NCI-H345 treated with DMSO at 0.1 percent for 48 hours (cell line): Measurements from ENCODE around the gene MAL.

Experiments
- DNase-seq: peaks from one replicate; lab custom pipeline; 2025; ENCODE audit not compliant: unreplicated experiment; lab: John Stamatoyannopoulos, UW

MAL gene

DNA sequence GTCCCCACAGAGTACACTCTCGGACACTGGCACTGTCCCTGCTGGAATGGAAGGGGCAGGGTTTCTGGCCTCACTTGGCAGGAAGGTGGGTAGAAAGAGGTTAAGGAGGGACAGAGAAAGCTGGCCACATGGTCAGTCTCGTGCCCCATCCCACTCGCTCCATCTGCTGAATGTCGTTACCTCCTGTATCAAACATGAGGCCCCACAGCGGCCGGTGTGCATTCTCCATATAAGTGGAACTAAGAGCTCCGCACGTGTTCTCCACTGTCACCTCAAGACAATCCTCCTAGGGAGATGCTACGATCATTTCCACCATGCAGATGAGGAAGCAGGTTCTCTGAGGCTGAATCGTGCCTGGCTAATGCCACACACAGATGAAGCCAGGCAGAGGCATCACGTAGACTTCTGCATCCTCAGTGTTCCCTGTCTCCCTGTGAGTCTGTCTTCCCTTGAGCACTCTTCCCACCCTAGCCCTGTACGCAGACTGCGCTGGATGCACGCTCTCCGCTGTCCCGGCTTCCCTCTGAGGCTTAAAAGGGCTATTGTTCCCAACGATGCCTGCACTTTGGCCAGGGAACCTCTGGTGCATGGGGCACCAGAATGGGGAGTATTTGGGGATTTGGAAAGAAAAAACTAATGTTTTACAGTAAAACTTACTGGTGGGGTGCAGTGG, 35.1 kb downstream of the MAL start:
- no peak for DNase-seq

DNA sequence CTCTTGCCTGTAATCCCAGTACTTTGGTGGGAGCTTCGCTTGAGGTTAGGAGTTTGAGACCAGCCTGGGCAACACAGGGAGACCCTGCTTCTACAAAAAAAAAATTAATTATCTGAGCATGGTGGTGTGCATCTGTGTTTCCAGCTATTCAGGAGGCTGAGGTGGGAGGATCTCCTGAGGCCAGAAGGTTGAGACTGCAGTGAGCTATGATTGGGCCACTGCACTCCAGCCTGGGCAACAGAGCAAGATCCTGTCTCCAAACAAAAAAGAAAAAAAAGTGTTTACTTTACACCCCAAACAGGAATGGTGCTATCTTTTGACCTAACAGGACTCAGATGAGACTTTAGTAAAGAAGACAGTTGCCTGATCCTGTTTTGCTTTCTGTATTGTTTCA, 35.6 kb downstream of the MAL start:
- no peak for DNase-seq

DNA sequence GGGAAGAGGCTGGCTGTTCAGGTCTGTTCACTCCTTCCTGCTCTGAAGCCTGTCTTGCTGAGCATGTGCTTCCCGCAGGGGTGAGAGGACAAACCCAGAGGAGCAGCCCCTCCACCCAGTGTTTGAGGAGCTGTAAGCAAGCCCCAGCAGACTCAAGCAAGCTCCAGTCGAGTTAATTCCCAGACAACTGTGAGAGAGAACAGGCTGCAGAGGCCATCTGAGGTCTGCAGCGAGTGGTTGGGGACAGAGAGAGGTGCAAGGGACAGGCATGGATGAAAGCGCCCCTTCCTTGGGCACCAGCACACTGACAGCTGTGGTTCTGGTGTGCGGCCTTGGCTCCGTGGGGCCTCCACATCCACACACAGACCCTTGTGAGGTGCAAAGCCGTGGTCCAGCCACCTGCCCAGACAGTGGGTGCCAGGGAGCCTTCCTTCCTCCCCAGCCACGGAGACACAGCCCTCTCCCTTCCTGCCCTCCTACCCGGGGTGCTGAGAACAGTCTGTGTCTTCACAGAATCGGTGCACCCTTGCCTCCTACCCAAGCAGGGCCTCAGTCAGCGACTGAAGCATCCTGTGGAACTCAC, 36.2 kb downstream of the MAL start:
- no peak for DNase-seq

DNA sequence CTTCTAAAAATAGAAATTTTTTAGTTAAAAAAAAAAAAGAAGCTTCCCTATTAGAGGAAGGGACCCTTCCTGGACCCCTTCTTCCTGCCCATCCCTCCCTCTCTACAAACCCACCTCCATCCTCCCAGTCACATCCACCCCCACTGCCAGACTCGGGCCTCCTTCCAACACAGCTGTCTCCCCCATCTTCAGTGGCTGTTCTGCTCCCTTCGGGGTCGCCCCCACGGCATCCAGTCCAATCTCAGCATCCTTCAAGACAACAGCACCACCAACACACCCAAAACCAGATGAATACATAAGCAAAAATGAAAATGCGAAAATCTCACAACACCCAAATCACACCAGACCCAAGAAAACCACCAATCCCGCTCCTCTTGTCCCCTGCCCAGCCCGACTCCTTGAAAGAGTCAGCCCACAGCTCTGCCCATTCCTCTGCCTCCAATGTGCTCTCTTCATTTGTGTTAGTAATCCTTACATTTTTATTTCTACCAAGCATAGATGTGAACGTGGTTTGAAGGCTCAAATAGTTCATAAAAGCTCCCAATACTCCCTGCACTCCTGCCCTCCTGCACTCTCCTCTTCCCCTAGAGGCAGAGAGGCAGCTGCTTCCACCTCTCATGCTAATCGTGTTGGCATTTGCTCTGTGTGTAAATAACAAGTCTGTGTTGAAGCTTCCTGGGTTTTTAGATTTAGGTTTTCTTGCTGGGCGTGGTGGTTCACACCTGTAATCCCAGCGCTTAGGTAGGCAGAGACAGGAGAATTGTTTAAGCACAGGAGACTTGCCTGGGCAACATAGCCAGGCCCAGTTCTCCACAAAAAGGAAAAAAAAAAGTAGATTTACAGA, 37.0 kb downstream of the MAL start:
- peak; percentile 43 for DNase-seq

DNA sequence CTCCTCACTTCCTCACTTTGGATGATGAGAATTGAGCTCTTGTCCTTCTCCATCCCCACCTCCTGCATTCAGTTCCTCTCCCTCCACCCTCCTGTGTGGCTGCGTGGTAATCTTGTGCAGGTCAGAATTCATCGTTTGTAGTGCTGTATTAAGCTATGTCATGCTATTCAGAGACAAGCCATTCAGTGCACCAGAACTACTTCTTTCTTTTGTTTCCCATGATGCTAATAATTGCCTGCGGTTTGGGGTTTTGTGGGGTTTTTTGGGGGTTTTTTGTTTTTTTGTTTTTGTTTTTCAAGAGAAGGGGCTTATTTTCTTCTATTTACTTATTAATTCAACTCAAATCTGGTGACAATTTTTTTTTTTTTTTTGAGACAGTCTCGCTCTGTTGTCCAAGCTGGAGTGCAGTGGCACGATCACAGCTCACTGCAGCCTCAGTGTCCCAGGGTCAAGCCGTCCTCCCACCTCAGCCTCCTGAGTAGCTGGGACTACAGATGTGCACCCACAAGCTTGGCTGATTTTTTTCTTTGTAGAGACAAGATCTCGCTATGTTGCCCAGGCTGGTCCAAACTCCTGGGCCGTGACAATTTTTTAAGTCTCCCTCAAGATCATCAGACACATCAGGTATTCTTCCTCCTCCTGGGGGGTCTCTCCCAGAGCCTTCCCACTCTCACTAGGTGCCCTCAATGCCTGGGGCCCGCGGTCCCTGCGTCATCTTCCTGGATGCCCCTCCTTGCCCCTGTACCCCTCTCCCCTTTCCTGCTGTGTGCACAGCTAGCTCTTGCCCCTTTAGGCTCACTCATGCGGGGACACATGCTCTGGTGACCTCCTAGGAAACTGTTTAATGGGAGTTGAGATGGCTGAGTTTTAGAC, 37.8 kb downstream of the MAL start:
- no peak for DNase-seq

DNA sequence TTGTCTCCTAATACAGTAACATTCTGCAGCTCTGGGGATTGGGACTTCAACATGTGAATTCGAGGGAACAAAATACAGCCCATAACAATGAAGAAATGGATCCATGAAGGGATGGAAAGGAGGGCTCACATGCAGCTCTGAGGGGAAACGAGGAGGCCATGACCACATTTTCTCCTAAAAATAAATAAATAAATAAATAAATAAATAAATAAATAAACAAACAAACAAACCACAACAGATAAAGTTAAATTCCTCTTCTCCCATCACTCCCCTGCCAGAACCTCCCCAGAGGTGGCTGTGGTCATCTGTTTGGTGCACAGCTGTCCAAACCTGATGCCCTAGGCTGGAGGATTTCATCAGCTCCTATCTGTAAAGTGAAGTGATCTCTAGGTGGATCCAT, 42.7 kb downstream of the MAL start:
- DNase-seq, result no peak

DNA sequence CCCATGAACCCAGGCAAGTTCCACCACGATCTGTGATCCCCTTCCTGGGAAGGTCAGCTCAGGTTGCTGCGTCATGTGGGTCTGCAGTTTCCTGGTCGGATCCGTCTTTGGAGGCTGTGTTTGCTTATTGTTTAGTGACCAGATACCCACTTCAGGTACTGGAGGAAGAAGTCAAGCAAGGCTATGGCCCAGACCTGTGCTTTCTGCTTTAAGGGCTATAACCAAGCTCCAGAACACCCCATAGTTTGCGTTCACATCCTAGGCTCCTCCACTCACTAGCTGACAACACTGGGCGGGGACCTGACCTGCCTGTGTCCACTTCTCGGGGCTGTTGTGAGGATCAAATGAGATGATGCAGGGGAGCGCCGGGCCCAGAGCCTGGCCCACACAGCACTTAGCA, 44.0 kb downstream of the MAL start:
- DNase-seq, result no peak

DNA sequence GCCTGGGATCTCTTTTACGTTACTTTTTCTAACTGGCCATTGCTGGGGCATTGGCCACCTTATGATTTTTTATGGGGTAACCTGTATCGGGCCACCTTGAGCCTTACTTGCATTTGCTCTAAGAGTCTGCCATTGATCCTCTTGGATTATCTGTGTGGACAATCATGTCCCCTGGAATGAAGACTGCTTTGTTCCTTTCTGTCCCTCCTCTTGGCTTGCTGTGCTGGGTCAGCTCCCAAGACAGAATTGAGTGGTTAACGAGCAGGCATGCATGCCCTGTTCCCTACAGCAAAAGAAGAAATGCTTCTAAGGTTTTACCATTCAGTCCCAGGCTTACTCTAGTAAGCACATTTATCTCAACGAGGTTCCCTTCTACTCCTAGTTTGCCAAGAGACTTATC, 46.3 kb downstream of the MAL start:
- DNase-seq, result no peak

DNA sequence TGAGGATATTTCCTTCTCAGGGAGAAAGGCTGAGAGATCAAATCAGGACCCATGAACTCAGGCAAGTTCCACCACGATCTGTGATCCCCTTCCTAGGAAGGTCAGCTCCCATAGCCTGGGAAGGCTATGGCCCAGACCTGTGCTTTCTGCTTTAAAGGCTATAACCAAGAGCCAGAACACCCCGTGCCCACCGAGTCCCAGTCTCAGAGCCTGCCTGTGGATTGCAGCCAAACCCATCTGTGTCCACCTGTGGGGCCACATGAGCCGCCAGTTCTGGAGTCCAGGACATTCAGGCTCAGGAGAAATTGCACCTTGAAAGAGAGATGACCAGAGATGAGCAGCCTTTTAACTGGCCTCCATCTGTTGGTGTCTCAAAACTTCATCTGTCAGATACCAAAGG, 46.9 kb downstream of the MAL start:
- no peak for DNase-seq

DNA sequence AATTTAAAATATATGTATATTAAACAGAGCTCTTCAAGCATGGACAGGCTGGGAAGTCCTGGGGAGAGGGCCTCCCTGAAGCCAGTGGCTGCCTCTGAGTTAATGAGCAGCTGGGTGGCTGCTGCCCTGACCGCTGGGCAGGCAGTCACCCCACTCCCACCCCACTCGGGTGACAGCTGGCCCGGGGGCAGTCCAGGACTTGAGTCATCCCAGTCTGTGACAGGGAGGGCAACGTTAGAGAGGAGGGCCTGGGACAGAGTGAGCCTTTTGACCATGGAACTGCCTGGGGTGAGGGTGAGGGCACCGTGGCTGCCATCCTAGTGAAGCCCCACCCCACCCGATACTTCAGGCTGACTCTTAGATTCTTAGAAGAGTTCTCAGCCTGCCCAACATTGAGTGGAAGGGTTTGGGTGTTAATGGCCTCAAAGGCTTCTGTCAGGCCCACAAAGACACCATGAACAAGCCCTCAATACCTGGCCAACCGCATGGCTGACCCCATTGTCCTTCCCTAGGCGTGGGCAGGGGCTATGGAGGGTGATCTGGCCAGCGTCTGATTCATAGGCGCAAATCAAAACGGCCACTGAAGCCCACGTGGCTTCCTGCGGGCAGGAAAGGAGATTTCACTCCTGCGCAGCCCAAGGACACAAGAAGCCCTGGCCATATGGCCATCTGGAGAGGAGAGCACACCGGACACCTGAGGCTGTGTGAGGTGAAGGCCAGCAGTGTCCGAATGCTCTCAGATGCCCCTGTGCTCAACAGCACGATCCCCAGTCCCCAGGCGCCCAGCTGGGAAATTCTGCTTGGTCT, 48.6 kb downstream of the MAL start:
- no peak for DNase-seq

DNA sequence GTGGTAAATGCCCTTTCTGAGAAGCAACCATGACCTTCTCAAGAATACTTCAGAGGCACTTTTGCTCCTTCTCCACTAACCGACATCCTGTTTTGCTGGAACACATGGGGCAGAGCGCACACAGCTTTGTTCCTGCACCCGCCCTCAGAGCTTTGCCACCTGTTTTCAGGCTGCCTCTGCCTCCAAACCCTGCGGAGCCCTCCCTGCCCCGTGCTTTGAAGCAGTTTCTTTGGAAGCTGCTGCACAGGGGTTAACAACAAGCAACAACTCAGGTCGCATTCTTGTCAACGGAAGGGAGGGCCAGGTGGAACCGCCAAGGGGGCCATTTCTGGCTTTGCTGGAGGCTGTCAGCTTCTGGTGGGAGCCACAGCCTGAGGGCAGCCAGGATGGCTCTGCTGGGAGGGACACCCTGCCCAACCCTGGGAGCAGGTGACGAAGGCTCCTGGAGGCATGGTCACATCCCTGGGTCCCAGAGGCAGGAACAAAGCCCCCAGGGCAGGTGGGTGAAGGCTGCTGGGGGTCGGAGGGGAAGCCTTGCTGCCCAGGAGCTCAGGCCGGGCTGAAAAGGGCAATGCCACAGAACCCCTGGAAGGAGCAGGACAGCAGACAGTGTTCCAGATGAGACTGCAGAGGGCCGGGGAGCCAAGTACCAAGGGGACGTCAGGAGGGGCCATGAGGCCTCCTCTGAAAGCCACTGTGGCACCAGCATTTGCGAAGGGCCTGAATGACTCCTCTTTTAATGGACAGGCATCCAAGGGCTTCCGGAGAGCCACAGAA, 49.3 kb downstream of the MAL start:
- DNase-seq, result no peak

DNA sequence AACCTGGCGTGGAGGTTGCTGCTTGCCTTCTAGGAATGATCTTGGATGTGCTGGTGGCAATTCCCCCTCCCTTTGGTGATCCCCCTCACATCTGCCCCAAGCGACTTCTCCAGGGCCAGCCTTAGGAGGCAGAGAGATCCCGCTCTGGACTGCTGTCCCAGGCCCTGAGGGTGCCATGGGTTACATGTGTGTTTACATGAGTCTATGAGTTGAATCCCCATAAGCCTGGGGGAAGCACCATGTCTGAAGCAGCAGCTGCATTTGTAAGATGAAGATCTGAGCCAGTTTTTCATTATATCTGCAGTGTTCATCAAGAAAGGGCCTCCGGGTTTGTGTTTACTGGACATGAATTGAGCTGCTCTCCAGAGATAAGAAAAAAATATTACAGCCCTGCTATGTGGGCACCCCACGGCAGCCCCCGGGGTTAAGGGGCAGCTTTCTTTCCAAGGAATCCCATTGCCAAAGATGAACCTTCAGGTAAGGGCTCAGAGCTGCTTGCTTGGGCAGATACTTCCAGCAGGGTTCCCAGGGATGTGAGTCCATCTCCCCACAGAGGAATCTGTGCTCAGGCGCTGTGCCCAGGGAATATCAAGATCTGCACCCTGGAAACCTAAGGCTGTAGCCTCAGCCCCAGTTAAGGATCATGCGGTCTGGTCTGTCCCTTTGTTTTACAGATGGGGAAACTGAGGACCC, 50.1 kb downstream of the MAL start:
- DNase-seq, result no peak

DNA sequence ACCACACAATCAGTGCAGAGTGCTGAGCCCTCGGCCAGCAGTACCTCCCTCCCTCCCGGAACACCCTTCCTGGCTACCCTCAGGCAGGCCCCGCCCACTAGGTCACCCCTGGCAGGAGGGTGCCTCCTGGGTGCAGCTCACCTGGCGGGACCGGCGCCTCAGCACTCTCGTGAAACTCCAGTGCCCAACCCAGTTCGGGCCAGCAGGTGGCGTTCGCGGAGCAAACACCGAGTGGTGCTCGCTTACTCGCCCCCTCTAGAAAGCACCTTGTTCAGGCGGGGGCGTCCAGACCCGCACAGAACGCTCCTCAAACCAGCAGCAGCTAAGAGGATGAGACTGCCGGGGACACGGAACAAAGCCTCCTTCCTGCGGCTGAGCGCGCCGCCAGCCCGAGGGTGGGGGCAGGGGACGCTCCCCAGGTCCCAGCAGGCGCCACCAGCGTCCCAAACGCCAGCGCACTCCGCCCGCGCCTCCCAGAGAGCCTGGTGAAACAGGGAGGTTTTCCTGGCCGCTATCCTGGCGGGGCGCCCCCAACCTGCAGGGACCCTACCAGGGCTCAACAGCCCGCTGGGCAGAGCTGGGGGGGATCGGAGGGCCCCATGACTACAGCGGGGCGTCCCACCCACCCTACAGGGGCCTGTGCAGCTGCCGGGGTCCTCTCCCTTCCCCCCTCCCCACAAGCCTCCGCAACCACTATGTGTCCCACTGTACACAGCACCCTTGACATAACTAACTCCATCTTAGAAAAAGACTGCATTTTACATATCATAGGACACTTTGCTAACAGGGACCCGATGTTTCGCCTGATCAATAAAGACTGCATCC, 51.4 kb downstream of the MAL start:
- peak; percentile 79 for DNase-seq

DNA sequence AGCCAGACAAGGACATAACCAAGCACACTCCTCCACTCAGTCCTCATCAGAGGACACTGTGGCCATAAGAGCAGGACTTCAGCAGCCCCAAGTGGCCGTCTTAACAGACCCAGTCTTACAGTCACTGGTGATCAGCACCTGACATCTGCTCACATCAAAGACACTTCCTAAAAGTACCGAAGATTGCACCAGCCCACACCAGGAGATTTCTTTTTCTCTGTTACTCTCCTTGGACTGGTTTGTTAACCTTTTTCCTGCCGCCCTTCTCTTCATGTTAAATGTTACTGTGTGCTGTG, 52.0 kb downstream of the MAL start:
- DNase-seq, result no peak

DNA sequence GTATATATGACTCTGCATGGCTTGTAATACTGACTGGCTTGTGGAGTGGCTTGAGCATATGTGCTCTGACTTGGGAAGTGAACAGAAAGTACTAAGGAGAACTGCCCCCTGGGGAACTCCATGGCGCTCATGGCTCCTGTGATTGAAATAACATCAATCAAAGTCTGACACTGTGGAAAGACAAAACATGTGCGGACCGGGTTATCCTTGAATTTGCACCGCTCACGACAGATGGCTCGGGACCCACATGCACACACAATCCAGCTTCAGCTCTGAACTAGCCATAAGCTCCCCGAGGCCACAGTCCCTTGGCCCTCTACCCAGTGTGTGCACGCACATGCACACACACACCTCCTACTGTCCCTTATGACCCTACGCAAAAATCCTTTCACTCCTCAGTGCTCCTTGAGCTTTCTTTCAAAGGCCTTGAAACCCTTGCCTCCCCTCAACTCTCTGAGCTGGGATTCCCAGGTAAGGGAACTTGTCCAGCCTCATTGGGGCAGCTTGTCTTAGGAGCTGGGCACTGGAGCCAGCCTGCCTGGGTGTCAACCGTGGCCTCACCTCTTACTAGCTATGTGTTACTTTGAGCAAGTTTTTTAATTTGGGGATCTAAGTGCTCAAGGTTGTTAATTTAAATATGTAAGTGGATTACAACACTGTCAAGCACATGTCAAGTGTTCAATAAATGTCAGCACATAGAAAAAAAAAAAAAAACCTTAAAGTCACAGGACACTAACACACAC, 52.5 kb downstream of the MAL start:
- no peak for DNase-seq

DNA sequence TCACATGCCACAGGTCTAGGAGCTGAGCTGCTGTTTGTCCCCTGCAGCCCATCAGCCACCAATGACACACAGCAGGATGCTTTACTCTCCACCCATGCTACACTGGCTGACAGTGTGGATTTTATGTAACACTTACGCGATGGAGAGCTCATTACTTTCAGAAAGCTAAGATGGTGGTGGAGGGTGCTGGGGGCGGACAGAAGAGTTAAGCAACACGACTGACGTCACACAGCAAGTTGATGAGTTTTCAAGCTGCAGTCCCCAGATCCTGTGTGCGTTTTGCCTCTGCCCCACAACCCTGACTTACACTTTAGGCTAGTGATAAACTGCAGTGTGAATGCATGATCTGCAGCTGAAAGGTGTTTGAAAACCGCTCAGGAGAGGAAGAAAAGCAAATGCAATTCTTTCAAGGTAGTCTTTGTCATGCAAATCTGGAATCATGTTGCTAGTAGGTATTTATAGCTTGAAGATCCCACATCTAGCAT, 53.7 kb downstream of the MAL start:
- DNase-seq, result no peak

DNA sequence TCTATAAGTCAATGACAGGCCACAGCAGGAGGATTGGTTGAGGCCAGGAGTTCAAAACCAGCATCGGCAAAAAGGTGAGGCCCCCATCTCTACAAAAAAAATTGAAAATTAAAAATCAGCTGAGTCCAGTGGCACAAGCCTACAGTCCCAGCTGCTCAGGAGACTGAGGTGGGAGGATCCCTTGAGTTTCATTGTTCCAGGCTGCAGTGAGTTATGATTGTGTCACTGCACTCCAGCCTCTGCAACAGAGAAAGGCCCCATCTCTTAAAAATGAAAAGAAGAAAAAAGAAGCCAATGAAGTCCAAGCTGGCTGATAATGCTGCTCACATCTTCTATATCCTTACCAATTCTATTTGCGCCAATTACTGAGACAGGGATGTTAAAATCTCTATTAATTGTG, 57.0 kb downstream of the MAL start:
- DNase-seq, result no peak

DNA sequence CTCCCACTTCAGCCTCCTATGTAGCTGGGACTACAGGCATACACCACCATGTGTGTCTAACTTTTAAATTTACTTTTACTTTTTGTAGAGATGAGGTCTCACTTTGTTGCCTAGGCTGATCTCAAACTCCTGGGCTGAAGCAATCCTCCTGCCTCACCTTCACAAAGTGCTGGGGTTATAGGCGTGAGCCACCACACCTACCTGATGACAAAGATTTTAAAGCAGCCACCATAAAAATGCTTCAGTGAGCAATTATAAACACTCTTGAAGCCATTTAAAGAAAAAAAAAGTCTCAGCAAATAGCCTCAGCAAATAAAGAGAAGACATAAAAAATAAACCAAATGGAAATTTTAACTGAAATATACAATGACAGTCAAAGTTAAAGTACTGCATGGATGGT, 60.5 kb downstream of the MAL start:
- DNase-seq, result no peak
